Duodenal mucosa (tissue), 2 donors: ENCODE data around the gene NBEA.

Experiments used
- H3K27ac ChIP-seq: one replicate; pipeline ENCODE4 v1.7.0; 2013; ENCODE audit warnings: low read depth, low read length
- H3K27me3 ChIP-seq, 2 donors: one replicate each; pipeline ENCODE4 v1.7.0; 2013; ENCODE audit warnings: low read length in 2 of 2, control low read depth in 1 of 2; ENCODE audit not compliant: insufficient read depth in 2 of 2, control insufficient read depth in 1 of 2
- H3K36me3 ChIP-seq, 2 donors: one replicate each; pipeline ENCODE4 v1.7.0; 2013; ENCODE audit warnings: low read length in 2 of 2, control low read depth in 1 of 2; ENCODE audit not compliant: insufficient read depth in 2 of 2, control insufficient read depth in 1 of 2
- H3K4me1 ChIP-seq, 2 donors: one replicate each; pipeline ENCODE4 v1.7.0; 2013; ENCODE audit warnings: low read length in 2 of 2, control low read depth in 1 of 2; ENCODE audit not compliant: insufficient read depth in 2 of 2, control insufficient read depth in 1 of 2
- H3K4me3 ChIP-seq, 2 donors: one replicate each; pipeline ENCODE4 v1.7.0; 2013; ENCODE audit warnings: low read length in 2 of 2, low read depth in 1 of 2
- H3K9ac ChIP-seq, 2 donors: one replicate each; pipeline ENCODE4 v1.7.0; 2013; ENCODE audit warnings: low read length in 2 of 2, low read depth in 1 of 2
- H3K9me3 ChIP-seq, 2 donors: one replicate each; pipeline ENCODE4 v1.7.0; 2013; ENCODE audit warnings: low read length in 2 of 2, control low read depth in 1 of 2; ENCODE audit not compliant: control insufficient read depth in 1 of 2

NBEA gene

DNA sequence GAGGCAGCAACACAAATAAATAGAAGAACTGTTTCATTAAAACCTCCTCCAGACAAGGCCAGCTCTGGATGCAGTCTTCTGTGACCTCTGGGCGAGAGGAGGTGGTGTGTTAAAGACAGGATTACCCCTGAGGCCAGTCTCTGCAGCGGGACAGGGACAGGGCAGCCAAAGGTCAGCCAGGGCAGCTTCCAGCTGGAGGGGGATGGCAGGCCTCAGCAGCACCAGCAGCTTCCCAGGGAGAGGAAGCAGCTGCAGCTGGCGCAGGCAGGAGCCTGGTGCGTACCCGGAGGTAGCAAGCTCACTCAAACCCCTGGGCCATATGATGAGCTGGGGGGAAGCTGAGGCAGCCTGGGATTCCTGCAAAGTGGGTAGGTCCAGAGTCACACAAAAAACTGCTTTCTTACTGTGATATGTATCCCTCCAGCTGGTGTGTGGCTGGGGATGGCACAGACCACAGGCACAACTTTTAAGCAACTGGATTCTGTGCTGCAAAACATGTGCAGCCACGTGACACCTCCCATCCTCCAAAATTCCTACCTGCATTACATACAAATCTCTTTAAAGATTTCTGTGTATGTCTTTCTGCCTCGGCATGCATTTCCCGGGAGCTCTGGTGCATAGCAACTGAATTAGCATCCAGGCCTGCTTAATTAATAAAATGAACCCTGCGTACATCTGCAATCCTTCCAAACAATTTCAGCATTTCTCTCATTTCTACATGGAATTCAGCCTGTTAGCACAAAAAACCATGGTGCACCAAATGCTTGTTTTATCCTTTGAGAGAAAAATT lies 772.7 kb downstream of the NBEA start:
- H3K4me3 ChIP-seq, result no peak overlapping the region
- H3K9me3 ChIP-seq, result no peaks in the 10 kb centered on the region
- no peak overlapping the region for H3K27ac ChIP-seq
- H3K4me1 ChIP-seq, result no peaks in the 10 kb centered on the region
- no peaks in the 10 kb centered on the region for H3K27me3 ChIP-seq
- H3K36me3 ChIP-seq, result no peaks in the 10 kb centered on the region
- no peak overlapping the region for H3K9ac ChIP-seq

GRCh38 chr13:35716186-35716585 lies 774.1 kb downstream of the NBEA start:
- H3K27me3 ChIP-seq, result no peaks in the 10 kb centered on the region
- no peak overlapping the region for H3K9ac ChIP-seq
- no peak overlapping the region for H3K27ac ChIP-seq
- no peaks in the 10 kb centered on the region for H3K36me3 ChIP-seq
- no peaks in the 10 kb centered on the region for H3K9me3 ChIP-seq
- H3K4me3 ChIP-seq, result no peak overlapping the region
- H3K4me1 ChIP-seq, result peaks cover 0 to 2% of the 10 kb centered on the region in 2 donors

GRCh38 chr13:35716729-35717128 lies 774.7 kb downstream of the NBEA start:
- Histone ChIP-seq H3K27ac (no peak overlapping the region), H3K4me3 (no peak overlapping the region), H3K9me3 (no peaks in the 10 kb centered on the region), H3K36me3 (no peaks in the 10 kb centered on the region), H3K9ac (no peak overlapping the region), H3K27me3 (no peaks in the 10 kb centered on the region), H3K4me1 (peaks cover 0 to 2% of the 10 kb centered on the region in 2 donors)

DNA sequence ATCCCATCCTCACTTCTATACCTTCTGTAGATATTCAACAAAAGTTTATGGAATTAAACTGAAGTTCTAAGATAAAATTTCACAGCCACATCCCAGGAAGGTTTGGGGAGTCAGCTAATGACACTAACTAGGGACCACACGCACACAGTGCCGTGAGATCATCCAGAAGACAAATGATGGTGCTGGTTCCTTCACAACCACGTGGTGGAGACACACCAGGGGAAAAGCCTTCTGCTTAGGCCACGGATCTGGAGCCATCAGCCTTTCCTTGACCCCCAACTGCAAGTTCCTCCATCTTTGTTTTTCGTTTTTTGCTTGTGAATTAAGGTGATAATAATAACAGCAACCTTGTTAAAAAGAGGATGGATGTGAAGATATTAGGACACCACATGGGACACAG lies 776.0 kb downstream of the NBEA start:
- Histone ChIP-seq H3K4me1 (peaks cover 0 to 2% of the 10 kb centered on the region in 2 donors), H3K27ac (no peak overlapping the region), H3K9ac (no peak overlapping the region)

GRCh38 chr13:35720290-35720689 lies 778.2 kb downstream of the NBEA start:
- Histone ChIP-seq H3K27ac (no peak overlapping the region), H3K27me3 (no peaks in the 10 kb centered on the region), H3K4me1 (peaks cover 0 to 2% of the 10 kb centered on the region in 2 donors), H3K9ac (no peak overlapping the region), H3K4me3 (no peak overlapping the region), H3K9me3 (no peaks in the 10 kb centered on the region), H3K36me3 (no peaks in the 10 kb centered on the region)

More for the DNA sequence above, 776.0 kb downstream of the NBEA start:
- Histone ChIP-seq H3K9me3 (no peaks in the 10 kb centered on the region), H3K27me3 (no peaks in the 10 kb centered on the region), H3K4me3 (no peak overlapping the region), H3K36me3 (no peaks in the 10 kb centered on the region)

- Histone ChIP-seq H3K9me3 (no peaks in the 10 kb centered on the region), H3K9ac (no peak overlapping the region), H3K36me3 (no peaks in the 10 kb centered on the region), H3K27me3 (no peaks in the 10 kb centered on the region), H3K27ac (no peak overlapping the region), H3K4me3 (peak overlapping the region in 1 of 2 donors; percentile 38), H3K4me1 (peaks cover 0 to 2% of the 10 kb centered on the region in 2 donors)
Observed at GRCh38 chr13:35720690-35721554, 778.9 kb downstream of the NBEA start.
